Stimulated activated CD8-positive, alpha-beta memory T cell treated with anti-CD3 and anti-CD28 coated beads, Interleukin-7, amount 100 ng/mL, for 4 hours (primary cell): ENCODE data around the gene TAS2R16.

Experiments used
- DNase-seq, 2 donors: peaks; one replicate each; pipeline ENCODE4 v3.0.0-alpha.2; 2020; ENCODE audit warnings: low read depth in 2 of 2

Gene TAS2R16

GRCh38 chr7:122995600-122995999, at the start of gene TAS2R16:
TSS of gene TAS2R16 (minus strand) at chr7:122995700. CDS start at chr7:122995634, 66 bp downstream.
- DNase-seq = no peak

- DNase-seq = no peak
These were observed 48.1 kb upstream of the TAS2R16 start for GRCh38 chr7:123043642-123044041.

- no peak for DNase-seq
These were observed 45.6 kb upstream of the TAS2R16 start for GRCh38 chr7:123041101-123041500.

- no peak for DNase-seq
These were observed 43.8 kb upstream of the TAS2R16 start for GRCh38 chr7:123039269-123039668.

- DNase-seq = no peak
These were observed 38.6 kb upstream of the TAS2R16 start for GRCh38 chr7:123034106-123034505.

- no peak for DNase-seq
These were observed 35.1 kb upstream of the TAS2R16 start for GRCh38 chr7:123030631-123031030.

GRCh38 chr7:123028339-123028738, 32.8 kb upstream of the TAS2R16 start:
- DNase-seq = no peak

- no peak for DNase-seq
These were observed 30.8 kb upstream of the TAS2R16 start for GRCh38 chr7:123026251-123026650.

GRCh38 chr7:123024989-123025758, 29.7 kb upstream of the TAS2R16 start:
- DNase-seq = no peak

GRCh38 chr7:123023126-123023525, 27.6 kb upstream of the TAS2R16 start:
- DNase-seq = no peak

- no peak for DNase-seq
These were observed 27.1 kb upstream of the TAS2R16 start for GRCh38 chr7:123022576-123022975.

- no peak for DNase-seq
These were observed 16.9 kb upstream of the TAS2R16 start for GRCh38 chr7:123012435-123012834.

- DNase-seq = no peak
These were observed 16.4 kb upstream of the TAS2R16 start for GRCh38 chr7:123011766-123012369.

GRCh38 chr7:123004931-123005330, 9.4 kb upstream of the TAS2R16 start:
- no peak for DNase-seq

- DNase-seq = no peak
These were observed 8.1 kb upstream of the TAS2R16 start for GRCh38 chr7:123003539-123004126.

GRCh38 chr7:122989577-122989976, 5.9 kb downstream of the TAS2R16 start:
- no peak for DNase-seq

- DNase-seq = no peak
These were observed 6.5 kb downstream of the TAS2R16 start for GRCh38 chr7:122989041-122989440.

- no peak for DNase-seq
These were observed 7.2 kb downstream of the TAS2R16 start for GRCh38 chr7:122988333-122988732.

GRCh38 chr7:122987463-122987862, 8.0 kb downstream of the TAS2R16 start:
- DNase-seq = no peak

- no peak for DNase-seq
These were observed 11.5 kb downstream of the TAS2R16 start for GRCh38 chr7:122984021-122984420.

- no peak for DNase-seq
These were observed 12.2 kb downstream of the TAS2R16 start for GRCh38 chr7:122983261-122983660.

- DNase-seq = no peak
These were observed 20.2 kb downstream of the TAS2R16 start for GRCh38 chr7:122975341-122975740.

GRCh38 chr7:122974229-122974628, 21.3 kb downstream of the TAS2R16 start:
- no peak for DNase-seq
